Pancreas (tissue), 10 donors: ENCODE data around the gene KCNJ11. TPM values are rescaled to one million over a fixed set of nuclear protein-coding genes. Genes with fewer than 3 reads are reported as not detected.

ENCODE experiments used
- ATAC-seq, 4 donors: fragments of 200-7000 bp; cut with Tn5 transposase; one replicate each; pipeline versions ENCODE4 v1.8.0 to v1.9.1; 2020; ENCODE audit warnings: mild to moderate bottlenecking in 4 of 4, moderate library complexity in 4 of 4
- DNase-seq, 6 donors: peaks; one replicate each; pipeline ENCODE4 v3.0.0-alpha.2; 2020
- FAIRE-seq: peaks from 2 replicates; lab custom pipeline; 2012; peaks lifted over from hg19 to GRCh38; lab: Jason Lieb, UNC
- H3K27ac ChIP-seq, 4 donors: fragments of 200-600 bp; sonication (generic); 1 replicate in 3 of 4; 2 replicates in 1 of 4; pipeline versions ENCODE4 v1.5.0 to v1.8.0; 2020
- H3K27me3 ChIP-seq, 4 donors: fragments of 200-600 bp; one replicate each; pipeline ENCODE4 v1.8.0; 2021
- H3K36me3 ChIP-seq, 3 donors: fragments of 200-600 bp; sonication (generic) in 1 of 3; one replicate each; pipeline versions ENCODE4 v1.5.0 to v1.8.0; 2020 to 2021
- H3K4me1 ChIP-seq, 3 donors: fragments of 200-600 bp; one replicate each; pipeline ENCODE4 v1.8.0; 2021
- H3K4me3 ChIP-seq, 4 donors: fragments of 200-600 bp; sonication (generic) in 2 of 4; one replicate each; pipeline versions ENCODE4 v1.5.0 to v1.8.0; 2020 to 2021
- H3K9me3 ChIP-seq, 4 donors: fragments of 200-600 bp; one replicate each; pipeline ENCODE4 v1.8.0; 2021
- CTCF ChIP-seq, 4 donors: fragments of 200-600 bp; sonication (generic) in 3 of 4; IDR thresholded peaks; one replicate each; pipeline versions ENCODE4 v1.5.0 to v1.8.0; 2021; ENCODE audit warnings: antibody characterized with exemption in 4 of 4
- WGBS, 2 donors: extraction: QIAGEN DNeasy Blood & Tissue Kit; methylation state at CpG; one replicate each; pipeline ENCODE4 v1.1.7; 2013; 5-methylcytosine and 5-hydroxymethylcytosine counted together
- intact Hi-C, 3 donors: fragments of 100-400 bp; cut with DNase I; formaldehyde crosslinking; loops; one replicate each; pipeline versions ENCODE4 v1.11.1 to v1.14.2; 2022
- polyA plus RNA-seq, 2 donors: library from polyadenylated mRNA; stranded (reverse); fragments of 200-250 nt; gene quantifications; one replicate each; pipeline ENCODE4 v1.2.3, GENCODE V29; 2013
- total RNA-seq, 6 donors: library from RNA; stranded (reverse); fragmentation: NEBNext Ultra II Directional in 4 of 6; extraction: Animal tissue kit (Norgen Biotek cat#: 25700) in 4 of 6; gene quantifications; one replicate each; pipeline versions ENCODE4 v1.2.1 to v1.2.4, GENCODE V29; 2021 to 2023
- donor health status: healthy with polysubstance abuse.
- donor health status: DM: no; HTN: no; CAD: no; lungs with moderate emphysema.
- donor health status: DM: no; HTN: no; CAD: no.
- donor health status: control.
- donor health status: control.
- donor health status: Bipolar disorder and iron deficiency.
- donor health status: DM: yes; HTN: yes; CAD: no.
- donor health status: DM: no; HTN: no; CAD: no.
- donor health status: DM: no; HTN: no; CAD: no.
- donor health status: DM: yes; HTN: yes; CAD: no.

Gene KCNJ11
- 10 to 100 TPM in 4 of 6 donors, 1 to 10 TPM in 2; 5.0 to 12.4 (median 11.1) TPM for total RNA-seq
- polyA plus RNA-seq: 10 to 100 TPM in 1 of 2 donors, 1 to 10 TPM in 1; 9.9 to 17.7 TPM

DNA sequence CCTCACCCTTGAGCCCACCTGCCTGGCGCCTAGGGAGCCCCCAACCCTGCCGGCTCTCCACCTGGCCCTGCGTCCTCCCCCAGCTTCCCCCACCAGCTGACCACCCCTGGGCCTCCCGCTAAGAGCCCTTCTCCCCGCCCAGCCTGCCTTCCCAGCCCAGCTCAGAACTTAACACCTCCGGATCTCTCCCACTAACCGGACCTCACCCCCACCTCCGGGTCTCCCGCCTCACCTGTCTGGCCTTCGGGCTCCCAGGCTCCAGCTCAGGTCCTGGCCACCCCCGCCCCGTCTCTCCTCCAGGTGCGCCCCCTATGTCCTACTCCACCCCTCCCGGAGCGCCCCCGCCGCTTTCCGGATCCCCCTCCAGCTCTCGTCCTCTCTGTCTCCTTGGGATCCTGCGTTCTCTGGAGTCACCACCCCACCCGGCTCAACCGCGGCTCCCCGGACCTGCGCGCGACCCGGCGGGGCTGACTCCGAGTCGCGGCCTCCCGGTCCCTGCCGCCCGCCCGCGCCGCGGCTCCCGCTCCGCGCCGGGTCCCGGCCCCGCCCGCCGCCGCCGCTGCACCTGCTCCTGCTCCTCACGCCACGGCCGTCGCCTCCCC lies at the start of gene KCNJ11:
KCNJ11 (minus strand) TSS at position 51 of the 602 bp plus-strand sequence. CDS start 568 bp downstream, outside the sequence.
- DNase-seq (peak in 2 of 6 donors; percentile 39 to 68), ATAC-seq (peak; percentile 42 to 76 (median 62)), FAIRE-seq (no peak)
- Histone ChIP-seq H3K4me3 (peak within 1 kb of the TSS; percentile 31 to 59 (median 45)), H3K36me3 (no peaks in the 10 kb centered on the region), H3K4me1 (peaks cover 0 to 6% (median 4%) of the 10 kb centered on the region in 3 donors), H3K27me3 (no peaks in the 10 kb centered on the region), H3K27ac (peak within 1 kb of the TSS; percentile 52 to 79 (median 70)), H3K9me3 (no peaks in the 10 kb centered on the region)
- WGBS, 2 donors: 2% methylated on average over 44 to 53 of the region's 53 CpGs
- no peak for TF ChIP-seq CTCF (IDR thresholded peaks at IDR 0.05)
- intact Hi-C loops: no loop called here

- intact Hi-C loops: no loop called here
- DNase-seq: no peak
- WGBS, 2 donors: 87 to 88% methylated on average over 3 of the region's 3 CpGs
- Histone ChIP-seq H3K4me3 (no peak overlapping the region), H3K27me3 (no peaks in the 10 kb centered on the region), H3K9me3 (no peaks in the 10 kb centered on the region), H3K36me3 (no peaks in the 10 kb centered on the region), H3K27ac (no peak overlapping the region), H3K4me1 (no peaks in the 10 kb centered on the region)
- no peak for FAIRE-seq
- no peak for TF ChIP-seq CTCF (IDR thresholded peaks at IDR 0.05)
- ATAC-seq: no peak
Observed at GRCh38 chr11:17437366-17437765, 48.9 kb upstream of the KCNJ11 start.

- Histone ChIP-seq H3K36me3 (no peaks in the 10 kb centered on the region), H3K27me3 (no peaks in the 10 kb centered on the region), H3K27ac (no peak overlapping the region), H3K9me3 (no peaks in the 10 kb centered on the region), H3K4me1 (no peaks in the 10 kb centered on the region), H3K4me3 (no peak overlapping the region)
- FAIRE-seq: no peak
- no peak for DNase-seq
- WGBS, 2 donors: 80 to 81% methylated on average over 4 of the region's 4 CpGs
- TF ChIP-seq CTCF (IDR thresholded peaks at IDR 0.05): no peak
- ATAC-seq: no peak
- intact Hi-C loops: no loop called here
Observed at GRCh38 chr11:17434108-17434507, 45.6 kb upstream of the KCNJ11 start.

DNA sequence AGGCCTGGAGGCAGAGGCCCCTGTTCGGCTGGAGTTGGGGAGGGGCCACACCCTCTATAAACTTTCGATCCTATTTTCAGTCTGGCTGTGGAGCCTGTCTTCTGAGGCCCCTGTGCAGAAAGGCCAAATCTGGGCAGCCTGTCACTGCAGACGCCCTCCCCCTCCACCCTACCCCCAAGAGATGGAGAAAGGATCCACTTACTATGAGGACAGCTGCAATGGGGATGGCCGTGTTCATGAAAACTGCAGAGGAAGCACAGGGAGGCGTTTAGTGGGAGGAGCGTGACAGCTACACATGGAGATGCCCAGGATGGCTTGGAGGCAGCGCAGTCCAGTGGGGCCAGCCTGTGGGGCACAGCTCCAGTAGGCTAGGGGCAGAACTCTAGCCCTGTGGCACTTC lies 43.5 kb upstream of the KCNJ11 start:
- FAIRE-seq: no peak
- 79 to 82% methylated on average over 7 of the region's 7 CpGs for WGBS, 2 donors

More for the DNA sequence above, 43.5 kb upstream of the KCNJ11 start:
- H3K4me3 ChIP-seq: no peak overlapping the region
- no peak for TF ChIP-seq CTCF (IDR thresholded peaks at IDR 0.05)
- ATAC-seq (peak in 1 of 4 donors; percentile 11), DNase-seq (no peak)
- H3K36me3 ChIP-seq: no peaks in the 10 kb centered on the region
- intact Hi-C loops: no loop called here
- H3K9me3 ChIP-seq: no peaks in the 10 kb centered on the region
- no peaks in the 10 kb centered on the region for H3K4me1 ChIP-seq
- no peak overlapping the region for H3K27ac ChIP-seq
- H3K27me3 ChIP-seq: no peaks in the 10 kb centered on the region
